Measurements from ENCODE around the gene NFIA. TPM values are rescaled to one million over a fixed set of nuclear protein-coding genes. Genes with fewer than 3 reads are reported as not detected.

NFIA gene
- total and polyA plus RNA-seq, 2 of the 13 experiments (the other 11 are each of a cell fraction or from before 2014, with no cell fraction given) = 14.7 to 28.5 TPM

DNA sequence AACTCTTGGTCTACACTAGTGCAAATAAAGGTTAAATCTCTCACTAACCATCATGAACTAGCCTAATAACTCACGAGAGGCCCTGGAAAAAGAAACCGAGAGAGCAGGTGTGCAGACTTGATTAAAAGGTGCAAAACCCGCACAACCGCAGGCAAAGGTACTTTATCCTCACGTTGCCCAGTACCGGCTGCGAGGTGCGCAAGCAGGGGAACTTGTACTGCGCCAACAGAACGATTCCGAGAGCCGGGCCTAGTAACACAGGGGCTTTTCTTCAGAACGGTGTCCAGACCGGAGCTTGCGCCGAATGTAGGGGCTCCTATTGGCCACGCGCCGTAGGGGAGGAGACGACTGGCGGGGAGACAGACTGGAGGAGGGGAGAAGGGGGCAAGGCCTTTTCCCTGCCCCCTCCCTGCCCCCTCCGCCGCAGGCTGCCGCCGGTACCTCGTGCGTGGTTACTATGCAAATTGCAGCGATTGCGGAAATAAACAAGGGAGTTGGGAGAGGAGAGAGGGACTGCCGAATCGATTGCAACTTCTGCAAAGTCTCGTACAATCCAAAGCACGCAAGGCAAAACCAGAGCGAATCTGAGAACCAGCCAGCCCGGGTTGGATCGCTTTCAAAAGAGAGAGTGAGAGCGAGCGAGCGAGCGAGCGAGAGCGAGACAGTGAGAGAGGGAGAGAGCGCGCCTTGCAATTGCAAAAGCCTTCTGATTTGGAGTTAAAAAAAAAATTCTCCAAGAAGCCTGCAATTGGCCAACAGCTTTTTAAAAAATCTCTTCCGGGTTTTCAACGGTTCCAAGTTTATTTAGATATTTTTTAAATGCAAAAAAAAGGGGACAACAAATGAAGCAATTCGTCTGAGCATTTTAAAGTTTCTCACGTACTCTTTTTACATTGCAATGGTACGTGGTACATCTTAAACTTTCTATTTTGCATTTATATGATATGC, 5.4 kb upstream of the NFIA start (continued):
- TF ChIP-seq, protein P1, sequence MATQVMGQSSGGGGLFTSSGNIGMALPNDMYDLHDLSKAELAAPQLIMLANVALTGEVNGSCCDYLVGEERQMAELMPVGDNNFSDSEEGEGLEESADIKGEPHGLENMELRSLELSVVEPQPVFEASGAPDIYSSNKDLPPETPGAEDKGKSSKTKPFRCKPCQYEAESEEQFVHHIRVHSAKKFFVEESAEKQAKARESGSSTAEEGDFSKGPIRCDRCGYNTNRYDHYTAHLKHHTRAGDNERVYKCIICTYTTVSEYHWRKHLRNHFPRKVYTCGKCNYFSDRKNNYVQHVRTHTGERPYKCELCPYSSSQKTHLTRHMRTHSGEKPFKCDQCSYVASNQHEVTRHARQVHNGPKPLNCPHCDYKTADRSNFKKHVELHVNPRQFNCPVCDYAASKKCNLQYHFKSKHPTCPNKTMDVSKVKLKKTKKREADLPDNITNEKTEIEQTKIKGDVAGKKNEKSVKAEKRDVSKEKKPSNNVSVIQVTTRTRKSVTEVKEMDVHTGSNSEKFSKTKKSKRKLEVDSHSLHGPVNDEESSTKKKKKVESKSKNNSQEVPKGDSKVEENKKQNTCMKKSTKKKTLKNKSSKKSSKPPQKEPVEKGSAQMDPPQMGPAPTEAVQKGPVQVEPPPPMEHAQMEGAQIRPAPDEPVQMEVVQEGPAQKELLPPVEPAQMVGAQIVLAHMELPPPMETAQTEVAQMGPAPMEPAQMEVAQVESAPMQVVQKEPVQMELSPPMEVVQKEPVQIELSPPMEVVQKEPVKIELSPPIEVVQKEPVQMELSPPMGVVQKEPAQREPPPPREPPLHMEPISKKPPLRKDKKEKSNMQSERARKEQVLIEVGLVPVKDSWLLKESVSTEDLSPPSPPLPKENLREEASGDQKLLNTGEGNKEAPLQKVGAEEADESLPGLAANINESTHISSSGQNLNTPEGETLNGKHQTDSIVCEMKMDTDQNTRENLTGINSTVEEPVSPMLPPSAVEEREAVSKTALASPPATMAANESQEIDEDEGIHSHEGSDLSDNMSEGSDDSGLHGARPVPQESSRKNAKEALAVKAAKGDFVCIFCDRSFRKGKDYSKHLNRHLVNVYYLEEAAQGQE (IDR thresholded peaks at IDR 0.05; ENCODE audit: borderline replicate concordance in 1 of 2, low read depth in 1 of 2, low read length in 2 of 2) = 0 out of 4 replicates have a peak, but pooled peaks of 1 of the 2 experiments have one; percentile 41
- peak; percentile 85 for TF ChIP-seq ZKSCAN8 (CRISPR knock-in tag; IDR thresholded peaks at IDR 0.05; ENCODE audit: borderline replicate concordance)
- TF ChIP-seq, protein P2, sequence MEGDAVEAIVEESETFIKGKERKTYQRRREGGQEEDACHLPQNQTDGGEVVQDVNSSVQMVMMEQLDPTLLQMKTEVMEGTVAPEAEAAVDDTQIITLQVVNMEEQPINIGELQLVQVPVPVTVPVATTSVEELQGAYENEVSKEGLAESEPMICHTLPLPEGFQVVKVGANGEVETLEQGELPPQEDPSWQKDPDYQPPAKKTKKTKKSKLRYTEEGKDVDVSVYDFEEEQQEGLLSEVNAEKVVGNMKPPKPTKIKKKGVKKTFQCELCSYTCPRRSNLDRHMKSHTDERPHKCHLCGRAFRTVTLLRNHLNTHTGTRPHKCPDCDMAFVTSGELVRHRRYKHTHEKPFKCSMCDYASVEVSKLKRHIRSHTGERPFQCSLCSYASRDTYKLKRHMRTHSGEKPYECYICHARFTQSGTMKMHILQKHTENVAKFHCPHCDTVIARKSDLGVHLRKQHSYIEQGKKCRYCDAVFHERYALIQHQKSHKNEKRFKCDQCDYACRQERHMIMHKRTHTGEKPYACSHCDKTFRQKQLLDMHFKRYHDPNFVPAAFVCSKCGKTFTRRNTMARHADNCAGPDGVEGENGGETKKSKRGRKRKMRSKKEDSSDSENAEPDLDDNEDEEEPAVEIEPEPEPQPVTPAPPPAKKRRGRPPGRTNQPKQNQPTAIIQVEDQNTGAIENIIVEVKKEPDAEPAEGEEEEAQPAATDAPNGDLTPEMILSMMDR (CRISPR knock-in tag; IDR thresholded peaks at IDR 0.05) = 0 out of 2 replicates have a peak, but pooled peaks have one; percentile 10
- peak; percentile 80 for TF ChIP-seq YEATS4 (CRISPR knock-in tag; IDR thresholded peaks at IDR 0.05; ENCODE audit: borderline replicate concordance)
- peak; percentile 88 for TF ChIP-seq SALL1 (CRISPR knock-in tag; IDR thresholded peaks at IDR 0.05)
- no peak for TF ChIP-seq ZNF326 (CRISPR knock-in tag; IDR thresholded peaks at IDR 0.05; ENCODE audit: borderline replicate concordance)
- TF ChIP-seq ZNF30 (CRISPR knock-in tag; IDR thresholded peaks at IDR 0.05) = no peak
- peak; percentile 39; the same call in 1 of the 2 replicates for TF ChIP-seq ZNF12 (CRISPR knock-in tag; IDR thresholded peaks at IDR 0.05)
- no peak for TF ChIP-seq ETV6 (CRISPR knock-in tag; conservative IDR thresholded peaks at IDR 0.05)
- TF ChIP-seq ELF4 (CRISPR knock-in tag; IDR thresholded peaks at IDR 0.05; ENCODE audit: borderline replicate concordance) = no peak
- TF ChIP-seq SMYD3 (CRISPR knock-in tag; IDR thresholded peaks at IDR 0.05) = peak; percentile 33; the same call in 1 of the 2 replicates
- peak; percentile 63 for TF ChIP-seq PHF8 (CRISPR knock-in tag; IDR thresholded peaks at IDR 0.05)
- peak; percentile 14; the same call in 1 of the 2 replicates for TF ChIP-seq AHDC1 (CRISPR knock-in tag; IDR thresholded peaks at IDR 0.05; ENCODE audit: borderline replicate concordance)
- no peak for TF ChIP-seq ZNF577 (CRISPR knock-in tag; IDR thresholded peaks at IDR 0.05; ENCODE audit: borderline replicate concordance, low read depth)
- TF ChIP-seq HOMEZ (CRISPR knock-in tag; IDR thresholded peaks at IDR 0.05; ENCODE audit: low read depth) = peak; percentile 87
